ENCODE data around the gene PATL2.
"Not testable (repeated sequence)": the region's sequence is repeated elsewhere in the genome, so short reads cannot be mapped to it uniquely, and the experiment has no call there.

Gene PATL2

DNA sequence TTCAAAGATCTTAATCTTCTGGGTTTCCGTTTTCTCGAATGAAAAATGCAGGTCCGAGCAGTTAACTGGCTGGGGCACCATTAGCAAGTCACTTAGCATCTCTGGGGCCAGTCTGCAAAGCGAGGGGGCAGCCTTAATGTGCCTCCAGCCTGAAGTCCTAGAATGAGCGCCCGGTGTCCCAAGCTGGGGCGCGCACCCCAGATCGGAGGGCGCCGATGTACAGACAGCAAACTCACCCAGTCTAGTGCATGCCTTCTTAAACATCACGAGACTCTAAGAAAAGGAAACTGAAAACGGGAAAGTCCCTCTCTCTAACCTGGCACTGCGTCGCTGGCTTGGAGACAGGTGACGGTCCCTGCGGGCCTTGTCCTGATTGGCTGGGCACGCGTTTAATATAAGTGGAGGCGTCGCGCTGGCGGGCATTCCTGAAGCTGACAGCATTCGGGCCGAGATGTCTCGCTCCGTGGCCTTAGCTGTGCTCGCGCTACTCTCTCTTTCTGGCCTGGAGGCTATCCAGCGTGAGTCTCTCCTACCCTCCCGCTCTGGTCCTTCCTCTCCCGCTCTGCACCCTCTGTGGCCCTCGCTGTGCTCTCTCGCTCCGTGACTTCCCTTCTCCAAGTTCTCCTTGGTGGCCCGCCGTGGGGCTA lies at the start of gene PATL2, which contains the start of gene B2M:
TSS of gene PATL2 (minus strand) at position 228 of the 647 bp plus-strand sequence. CDS start 34,833 bp downstream, outside the sequence.
TSS of gene B2M (plus strand) at position 422 of the 647 bp plus-strand sequence. CDS start at position 452, 30 bp downstream.
- peak; percentile 71 to 75 for DNase-seq

DNA sequence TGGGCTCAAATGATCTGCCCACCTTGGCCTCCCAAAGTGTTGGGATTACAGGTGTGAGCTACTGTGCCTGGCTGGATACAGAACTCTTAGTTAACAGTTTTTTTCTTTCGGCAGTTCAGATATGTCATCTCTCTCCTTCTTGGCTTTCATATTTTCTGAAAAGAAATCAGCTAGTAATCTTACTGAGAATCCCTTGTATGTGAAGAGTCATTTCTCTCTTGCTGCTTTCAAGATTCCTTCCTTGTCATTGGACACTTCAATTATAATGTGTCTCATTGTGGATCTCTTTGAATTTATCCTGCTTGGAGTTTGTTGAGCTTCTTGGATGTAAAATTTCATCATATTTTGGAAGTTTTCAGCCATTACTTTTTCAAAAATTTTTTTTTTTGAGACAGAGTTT lies 42.2 kb upstream of the PATL2 start:
- DNase-seq: no peak

DNA sequence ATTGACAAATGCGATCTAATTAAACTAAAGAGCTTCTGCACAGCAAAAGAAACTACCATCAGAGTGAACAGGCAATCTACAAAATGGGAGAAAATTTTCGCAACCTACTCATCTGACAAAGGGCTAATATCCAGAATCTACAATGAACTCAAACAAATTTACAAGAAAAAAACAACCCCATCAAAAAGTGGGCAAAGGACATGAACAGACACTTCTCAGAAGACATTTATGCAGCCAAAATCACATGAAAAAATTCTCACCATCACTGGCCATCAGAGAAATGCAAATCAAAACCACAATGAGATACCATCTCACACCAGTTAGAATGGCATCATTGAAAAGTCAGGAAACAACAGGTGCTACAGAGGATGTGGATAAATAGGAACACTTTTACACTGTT lies 32.3 kb upstream of the PATL2 start:
- not testable (repeated sequence) for DNase-seq

DNA sequence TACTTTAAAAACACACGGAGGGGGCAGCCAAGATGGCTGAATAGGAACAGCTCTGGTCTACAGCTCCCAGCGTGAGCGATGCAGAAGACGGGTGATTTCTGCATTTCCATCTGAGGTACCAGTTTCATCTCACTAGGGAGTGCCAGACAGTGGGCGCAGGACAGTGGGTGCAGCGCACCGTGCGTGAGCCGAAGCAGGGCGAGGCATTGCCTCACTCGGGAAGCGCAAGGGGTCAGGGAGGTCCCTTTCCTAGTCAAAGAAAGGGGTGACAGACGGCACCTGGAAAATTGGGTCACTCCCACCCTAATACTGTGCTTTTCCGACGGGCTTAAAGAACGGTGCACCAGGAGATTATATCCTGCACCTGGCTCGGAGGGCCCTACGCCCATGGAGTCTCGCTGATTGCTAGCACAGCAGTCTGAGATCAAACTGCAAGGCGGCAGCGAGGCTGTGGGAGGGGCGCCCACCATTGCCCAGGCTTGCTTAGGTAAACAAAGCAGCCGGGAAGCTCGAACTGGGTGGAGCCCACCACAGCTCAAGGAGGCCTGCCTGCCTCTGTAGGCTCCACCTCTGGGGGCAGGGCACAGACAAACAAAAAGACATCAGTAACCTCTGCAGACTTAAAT lies 28.2 kb upstream of the PATL2 start:
- DNase-seq: not testable (repeated sequence)

DNA sequence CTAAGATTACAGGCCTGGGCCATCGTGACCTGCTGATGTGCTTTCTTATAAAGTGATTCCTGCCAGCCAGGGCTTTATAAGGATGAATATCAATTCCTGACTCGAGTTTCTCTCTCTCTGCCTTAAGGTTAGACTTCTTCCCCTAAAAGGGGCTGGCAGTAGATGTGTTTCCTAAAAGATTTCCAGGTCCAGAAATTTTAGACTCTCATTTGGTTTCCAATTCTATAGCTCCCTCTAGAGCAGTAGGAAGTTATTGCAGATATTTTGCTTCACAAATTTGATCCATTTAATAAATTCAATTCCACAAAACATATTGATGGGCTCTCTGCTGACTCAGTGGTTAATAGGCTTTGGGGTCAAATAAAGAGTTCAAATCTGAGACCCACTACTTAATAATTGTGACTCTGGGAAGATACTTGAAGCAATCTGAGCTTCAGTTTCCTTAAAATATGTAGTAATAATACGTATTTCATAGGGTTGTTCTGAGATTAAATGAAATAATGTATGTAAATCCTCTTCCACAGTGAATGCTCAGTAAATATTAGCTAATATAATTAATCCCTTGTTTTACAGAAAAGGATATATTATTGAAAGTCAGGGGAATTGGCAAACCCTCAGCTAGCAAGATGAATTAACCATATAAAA lies 27.3 kb upstream of the PATL2 start:
- DNase-seq: no peak

DNA sequence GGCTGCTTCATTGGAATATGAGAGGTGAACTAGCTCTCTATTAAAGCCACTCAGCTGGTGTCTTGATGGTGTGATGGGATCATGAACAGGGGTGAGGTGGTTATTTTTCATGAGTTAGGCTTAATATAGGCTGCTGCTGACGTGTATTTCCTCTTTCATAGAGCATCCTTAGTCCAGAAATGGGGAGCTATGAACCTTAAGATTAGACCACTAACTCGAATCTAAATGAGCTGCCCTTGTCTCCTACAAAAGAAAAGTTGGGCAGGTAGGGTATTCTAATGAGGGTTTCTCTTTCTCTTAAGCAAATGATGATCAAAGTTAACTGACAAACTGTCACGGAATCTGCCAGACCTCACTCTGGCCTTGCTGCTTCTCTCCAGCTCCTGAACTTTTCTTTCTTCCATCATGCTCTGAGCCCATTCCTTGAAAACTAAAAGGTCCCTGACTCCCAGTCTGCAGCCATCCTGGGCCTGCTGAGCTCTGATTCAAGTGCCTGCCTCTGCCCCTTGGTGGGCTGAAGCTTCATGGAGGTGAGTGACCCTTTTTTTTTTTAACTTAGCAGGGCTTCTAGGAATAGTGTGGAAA lies 25.1 kb upstream of the PATL2 start, which contains the start of gene TRIM69:
TSS of gene TRIM69 (plus strand) at position 348 of the 585 bp plus-strand sequence. CDS start at position 525, 177 bp downstream.
- DNase-seq: no peak

DNA sequence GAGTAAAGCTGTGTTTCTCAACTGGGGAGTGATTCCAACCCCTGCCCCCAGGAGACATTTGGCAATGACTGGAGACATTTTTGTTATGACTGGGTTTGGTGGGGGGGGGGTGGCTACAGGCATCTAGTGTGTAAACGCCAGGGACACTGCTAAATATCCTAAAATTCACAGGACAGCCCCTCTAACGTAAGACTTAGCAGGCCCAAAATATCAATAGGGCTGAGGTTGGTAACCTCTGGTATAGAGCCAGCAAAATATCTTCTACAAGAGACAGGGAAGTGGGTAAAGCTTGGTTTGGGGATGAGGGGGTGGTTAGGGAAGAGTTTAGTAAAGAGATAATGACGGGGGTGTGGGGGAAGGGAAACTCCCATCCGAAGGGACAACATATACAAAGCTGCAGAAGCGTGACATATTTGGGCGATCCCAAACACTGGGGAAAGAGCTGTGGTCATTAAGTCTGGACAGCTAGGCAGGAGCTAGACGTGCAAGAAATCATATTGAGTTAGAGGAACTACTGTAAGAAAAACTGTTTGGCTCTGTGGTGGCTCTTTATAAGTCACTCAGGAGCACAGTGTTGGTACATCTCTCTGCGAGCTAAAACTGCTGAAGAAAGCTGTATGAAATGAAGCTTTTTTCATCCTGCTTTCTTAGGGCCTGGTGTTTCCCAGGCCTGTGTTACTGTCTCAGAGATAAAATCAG lies 24.5 kb upstream of the PATL2 start:
- DNase-seq: no peak

DNA sequence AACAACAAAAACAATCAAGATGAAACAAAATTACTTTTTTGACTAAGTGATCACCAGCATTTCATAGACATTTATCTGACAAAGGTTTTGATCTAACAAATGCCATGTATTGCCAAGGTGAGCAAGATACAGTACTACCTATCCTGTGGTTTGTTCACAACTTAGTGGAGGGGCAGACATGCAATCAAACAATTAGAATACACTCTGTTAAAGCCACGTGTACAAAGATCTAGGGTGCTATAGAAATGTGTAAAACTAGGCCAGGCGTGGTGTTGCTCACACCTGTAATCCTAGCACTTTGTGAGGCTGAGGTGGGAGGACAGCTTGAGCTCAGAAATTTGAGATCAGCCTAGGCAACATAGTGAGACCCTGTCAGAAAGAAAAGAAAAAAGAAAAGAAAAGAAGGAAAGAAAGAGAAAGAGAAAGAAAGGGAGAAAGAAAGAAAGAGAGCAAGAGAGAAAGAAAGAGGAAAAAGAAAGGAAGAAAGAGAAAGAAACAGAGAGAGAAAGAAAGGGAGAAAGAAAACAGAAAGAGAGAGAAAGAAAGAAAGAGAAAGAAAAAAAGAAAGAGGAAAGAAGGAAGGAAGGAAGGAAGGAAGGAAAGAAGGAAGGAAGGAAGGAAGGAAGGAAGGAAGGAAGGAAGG lies 23.8 kb upstream of the PATL2 start:
- no peak for DNase-seq

DNA sequence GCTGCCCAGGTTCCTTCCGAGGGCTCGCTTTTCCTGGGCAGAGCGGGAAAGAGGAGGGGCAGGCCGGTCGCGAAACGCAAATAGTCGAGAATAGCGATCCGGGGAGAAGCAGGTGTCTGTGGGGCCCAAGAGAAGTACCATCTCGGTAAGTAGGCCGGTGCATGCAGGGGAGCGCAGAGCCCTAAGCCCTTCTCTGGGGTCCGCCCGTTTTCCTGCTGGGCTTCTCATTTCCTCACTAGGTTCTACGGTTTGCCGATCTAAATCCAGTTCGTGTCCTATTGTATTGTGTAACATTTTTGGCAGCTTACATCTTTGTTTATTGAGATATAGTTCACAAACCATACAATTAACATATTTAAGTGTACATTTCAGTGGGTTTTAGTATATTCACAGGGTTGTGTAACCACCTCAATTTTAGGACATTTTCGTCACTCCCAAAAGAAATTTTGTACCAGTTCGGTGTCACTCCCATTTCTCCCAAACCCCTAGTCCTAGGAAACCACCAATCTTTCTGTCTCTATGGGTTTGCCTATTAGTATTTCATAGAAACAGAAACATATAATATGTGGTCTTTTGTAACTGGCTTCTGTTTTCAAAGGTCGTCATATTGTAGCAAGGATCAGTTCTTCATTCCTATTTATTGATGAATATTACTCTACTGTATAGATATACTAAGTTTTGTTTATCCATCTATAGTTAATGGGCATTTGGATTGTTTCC lies 18.4 kb upstream of the PATL2 start:
- no peak for DNase-seq

DNA sequence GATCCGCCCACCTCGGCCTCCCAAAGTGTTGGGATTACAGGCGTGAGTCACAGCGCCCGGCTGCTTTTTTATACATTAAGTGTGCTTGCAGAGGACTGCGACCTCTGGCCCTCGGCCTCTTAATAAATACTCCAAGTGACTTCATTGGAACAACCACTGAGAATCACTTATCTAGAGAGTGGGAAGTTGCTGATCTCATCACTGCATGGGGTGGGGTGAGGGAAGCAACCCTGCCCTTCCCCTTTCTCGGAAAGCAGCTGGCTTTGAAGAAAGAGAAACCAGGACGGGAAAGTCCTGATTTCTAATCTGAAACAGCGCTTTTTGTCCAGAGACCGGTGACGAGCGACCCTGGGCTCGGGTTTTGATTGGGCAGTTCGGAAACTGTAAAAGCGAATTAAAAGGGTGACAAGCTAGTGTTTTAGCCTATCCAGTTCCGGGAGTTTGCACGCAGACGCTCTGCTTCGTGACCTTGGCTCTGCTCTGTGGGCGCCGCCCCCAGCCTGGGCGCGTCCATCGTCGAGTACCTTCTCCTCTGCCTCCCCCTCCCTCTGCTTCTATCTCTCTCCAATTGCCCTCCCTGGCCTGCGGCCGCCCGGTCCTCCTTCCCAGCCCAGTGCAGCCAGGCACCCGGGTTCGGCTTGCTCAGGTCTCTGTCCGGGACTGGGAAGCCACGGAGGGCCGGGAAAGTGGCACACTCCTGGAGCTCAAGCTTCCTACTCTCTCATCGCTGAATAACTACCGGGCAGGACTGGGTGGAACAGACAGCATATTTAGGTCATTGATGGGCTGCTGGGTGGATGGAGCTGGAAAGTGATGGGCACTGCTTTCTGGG lies 17.7 kb upstream of the PATL2 start:
- peak; percentile 51 to 65 for DNase-seq

DNA sequence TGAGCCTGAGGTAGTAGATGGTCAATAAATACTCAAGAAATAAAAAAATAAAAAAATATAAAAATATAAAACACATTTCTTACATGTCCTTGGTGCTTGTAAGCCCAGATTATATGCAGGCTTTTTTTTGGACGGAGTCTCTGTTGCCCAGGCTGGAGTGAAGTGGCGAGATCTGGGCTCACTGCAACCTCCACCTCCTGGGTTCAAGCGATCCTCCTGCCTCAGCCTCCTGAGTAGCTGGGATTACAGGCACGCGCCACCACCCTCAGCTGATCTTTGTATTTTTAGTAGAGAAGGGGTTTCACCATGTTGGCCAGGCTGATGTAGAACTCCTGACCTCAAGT lies 17.1 kb upstream of the PATL2 start:
- not testable (repeated sequence) for DNase-seq

DNA sequence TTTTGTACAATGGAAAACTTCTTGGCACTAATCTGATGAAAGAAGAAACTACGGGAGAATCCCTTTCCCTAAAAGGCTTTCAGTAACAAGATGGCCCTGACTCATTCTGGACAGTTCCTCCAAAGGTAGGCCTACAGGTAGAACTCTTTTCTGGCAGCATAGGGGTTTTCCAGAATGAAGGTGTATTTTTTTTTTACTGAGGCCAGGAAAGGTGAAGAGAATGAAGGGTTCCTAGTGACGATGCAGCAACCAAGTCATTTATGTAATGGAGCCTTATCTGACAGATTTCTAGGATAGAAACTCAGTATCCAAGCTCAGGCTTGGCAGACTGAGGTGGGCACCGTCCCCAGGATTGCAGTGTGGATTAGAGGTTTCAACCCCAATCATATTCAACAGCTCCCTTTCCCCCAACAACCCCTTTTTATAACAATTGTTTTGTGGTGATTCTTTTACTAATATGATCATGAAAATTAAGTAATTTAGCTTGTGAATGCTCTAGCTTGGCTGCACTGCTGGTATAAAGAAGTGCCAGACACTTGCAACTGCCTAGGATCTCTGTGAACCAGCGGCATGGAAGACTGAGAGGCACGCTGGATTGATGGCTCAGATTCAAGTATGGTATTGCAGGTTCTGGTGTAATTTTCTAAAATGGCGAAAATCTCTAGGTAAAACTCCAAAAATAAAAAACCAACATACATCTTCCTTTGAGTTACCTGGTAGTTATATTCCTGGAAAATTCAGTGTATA lies 16.5 kb upstream of the PATL2 start:
- no peak for DNase-seq

DNA sequence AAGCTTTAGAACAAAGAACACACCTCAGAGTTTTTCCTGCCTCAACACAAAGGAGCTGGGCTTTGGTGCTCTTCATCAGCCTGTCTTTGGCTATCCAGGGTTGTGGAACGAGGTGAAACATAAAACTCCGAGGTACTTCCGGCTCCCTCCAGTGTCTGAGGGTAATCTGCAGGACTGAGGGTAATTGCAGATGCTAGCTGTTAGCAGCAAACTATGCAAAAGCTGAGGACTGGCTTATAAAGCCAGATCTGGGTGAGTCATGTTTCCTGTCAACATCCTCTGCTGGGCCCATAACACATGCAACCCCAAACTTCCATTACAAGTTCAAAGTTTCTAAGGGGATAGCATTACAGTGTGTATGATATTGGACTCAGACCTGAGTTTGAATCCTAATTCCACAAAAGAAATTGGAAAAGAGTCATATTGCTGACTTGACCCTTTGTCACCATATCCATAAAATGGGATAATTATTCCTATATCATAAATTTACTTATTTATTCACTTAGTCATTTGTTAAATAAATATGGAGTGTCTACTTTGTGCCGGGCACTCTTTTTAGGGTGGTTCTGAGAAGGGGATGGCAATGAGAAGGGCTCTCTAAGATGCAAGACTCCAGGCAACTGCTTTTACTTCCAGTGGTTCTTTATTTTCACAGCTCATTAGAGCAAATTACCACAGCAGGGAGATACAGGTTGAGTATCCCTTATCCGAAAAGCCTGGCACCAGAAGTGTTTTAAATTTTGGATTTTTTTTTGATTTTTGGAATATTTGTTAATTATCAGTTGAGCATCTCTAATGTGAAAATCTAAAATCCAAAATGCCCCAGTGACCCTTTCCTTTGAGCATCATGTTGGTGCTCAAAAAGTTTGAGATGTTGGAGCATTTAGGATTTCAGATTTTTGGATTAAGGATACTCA lies 15.7 kb upstream of the PATL2 start:
- DNase-seq: no peak

DNA sequence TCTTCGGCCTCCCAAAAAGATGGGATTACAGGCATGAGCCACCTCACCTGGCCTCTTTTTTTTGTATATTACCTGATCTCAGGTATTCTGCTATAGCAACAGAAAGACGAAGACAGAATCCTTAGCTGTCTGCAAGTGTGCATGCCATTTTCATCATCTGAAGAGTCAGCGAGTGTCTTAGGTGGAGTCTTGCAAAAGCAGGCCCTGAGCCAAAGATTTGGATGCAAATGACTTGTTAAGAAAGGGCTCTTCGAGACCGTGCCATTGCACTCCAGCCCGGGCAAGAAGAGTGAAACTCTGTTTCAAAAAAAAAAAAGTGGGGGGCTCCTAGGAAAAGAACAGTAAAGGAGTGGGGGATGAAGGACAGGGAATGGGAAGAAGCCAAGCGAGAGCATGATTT lies 15.0 kb upstream of the PATL2 start:
- DNase-seq: no peak

DNA sequence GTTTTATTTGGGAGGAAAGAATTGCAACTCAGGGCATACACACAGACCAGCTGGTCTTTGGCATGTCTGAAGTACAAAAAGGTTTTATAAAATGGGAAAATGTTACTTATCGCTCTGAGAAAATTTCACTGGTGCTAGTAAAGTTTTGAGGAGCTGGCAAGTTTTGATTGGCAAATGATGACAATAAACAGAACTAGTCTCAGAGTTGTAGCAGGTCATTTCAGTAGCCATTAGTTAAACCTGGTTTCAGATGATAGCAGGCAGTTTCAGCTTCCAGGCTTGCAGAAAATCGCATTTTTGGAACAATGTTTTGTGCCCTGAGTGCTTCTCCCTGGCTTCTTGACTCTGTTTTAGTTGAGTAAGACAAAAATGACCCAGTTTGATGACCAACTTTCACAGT lies 10.9 kb upstream of the PATL2 start:
- DNase-seq: no peak

DNA sequence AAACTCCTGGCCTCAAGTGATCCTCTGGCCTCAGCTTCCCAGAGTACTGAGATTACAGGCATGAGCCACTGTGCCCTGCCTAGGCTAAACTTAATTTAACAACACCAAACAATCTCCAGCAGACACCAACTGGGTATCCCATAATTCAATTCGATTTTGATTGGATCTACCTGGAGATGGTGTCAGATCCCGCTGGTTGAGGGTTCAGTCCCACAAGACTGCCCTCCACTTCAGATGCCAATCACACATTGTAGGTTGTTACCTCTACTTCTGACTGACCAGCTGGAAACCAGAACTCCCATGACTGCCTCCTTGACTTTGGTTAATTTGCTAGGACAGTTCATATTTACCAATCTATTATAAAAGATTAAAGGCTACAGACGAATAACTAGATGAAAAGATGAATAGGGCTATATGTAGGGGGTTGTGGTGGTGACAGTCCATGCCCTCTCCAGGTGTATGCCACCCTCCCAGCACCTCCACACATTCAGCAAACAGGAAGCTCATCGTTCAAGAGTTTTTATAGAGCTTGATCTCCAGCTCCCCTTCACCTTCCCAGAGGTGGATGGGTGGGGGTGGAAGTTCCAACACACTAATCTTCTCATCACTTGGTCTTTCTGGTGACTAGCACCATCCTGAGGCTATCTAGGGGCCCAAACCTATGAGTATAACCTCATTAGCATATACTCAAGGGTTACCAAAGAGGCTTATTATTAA lies 9.5 kb upstream of the PATL2 start:
- no peak for DNase-seq

DNA sequence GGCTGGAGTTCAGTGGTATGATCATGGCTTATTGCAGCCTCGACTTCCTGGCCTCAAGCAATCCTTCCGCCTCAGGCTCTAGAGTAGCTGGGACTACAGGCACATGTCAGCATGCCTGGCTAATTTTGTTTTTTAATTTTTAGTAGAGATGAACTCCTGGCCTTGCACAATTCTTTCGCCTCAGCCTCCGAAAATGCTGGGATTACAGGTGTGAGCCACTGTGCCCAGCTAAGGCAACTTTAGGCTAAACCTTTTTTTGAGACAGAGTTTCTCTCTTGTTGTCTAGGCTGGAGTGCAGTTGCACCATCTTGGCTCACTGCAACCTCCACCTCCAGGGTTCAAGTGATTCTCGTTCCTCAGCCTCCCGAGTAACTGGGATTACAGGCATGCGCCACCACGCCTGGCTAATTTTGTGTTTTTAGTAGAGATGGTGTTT lies 8.9 kb upstream of the PATL2 start:
- not testable (repeated sequence) for DNase-seq

DNA sequence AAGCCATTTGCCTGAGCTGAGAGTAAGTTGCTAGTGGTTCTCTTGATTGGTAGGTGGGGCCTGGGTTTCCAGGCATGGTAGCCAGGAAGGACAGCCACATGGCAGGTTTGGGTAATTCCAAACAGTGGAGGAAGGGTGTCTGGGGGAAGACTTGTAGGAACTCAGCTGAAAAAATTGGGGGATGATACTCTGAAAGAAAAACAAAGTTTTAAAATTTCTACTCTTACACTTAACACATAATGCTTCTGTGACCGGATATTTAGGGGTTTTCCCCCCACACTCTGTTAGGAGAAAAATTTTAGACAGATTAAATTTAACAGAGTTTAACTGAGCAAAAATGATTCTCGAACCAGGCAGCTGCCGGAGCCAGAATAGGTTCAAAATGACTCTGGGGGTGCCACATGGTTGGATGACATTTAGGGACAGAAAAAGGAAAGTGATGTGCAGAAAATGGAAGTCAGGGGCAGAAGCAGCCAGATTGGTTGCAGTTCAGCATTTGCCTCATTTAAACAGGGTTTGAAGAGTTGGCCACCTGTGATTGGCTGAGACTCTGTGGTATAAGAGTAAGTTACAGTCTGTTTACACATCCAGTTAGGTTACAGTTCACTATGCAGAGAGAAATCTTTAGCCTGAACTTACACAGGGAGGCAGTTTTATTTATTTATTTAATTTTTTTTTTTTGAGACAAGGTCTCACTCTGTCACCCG lies 8.3 kb upstream of the PATL2 start:
- DNase-seq: no peak

All from NCI-H187 (cell line).